DMS153 treated with DMSO at 0.1 percent for 48 hours (cell line): ENCODE results near the gene ZDHHC14.
"Not testable (repeated sequence)": the region's sequence is repeated elsewhere in the genome, so short reads cannot be mapped to it uniquely, and the experiment has no call there.

Source experiments
- DNase-seq: peaks from one replicate; lab custom pipeline; 2025; ENCODE audit not compliant: unreplicated experiment; lab: John Stamatoyannopoulos, UW

The ZDHHC14 gene

GRCh38 chr6:157402996-157403685, 22.2 kb downstream of the ZDHHC14 start:
- DNase-seq, result no peak

DNA sequence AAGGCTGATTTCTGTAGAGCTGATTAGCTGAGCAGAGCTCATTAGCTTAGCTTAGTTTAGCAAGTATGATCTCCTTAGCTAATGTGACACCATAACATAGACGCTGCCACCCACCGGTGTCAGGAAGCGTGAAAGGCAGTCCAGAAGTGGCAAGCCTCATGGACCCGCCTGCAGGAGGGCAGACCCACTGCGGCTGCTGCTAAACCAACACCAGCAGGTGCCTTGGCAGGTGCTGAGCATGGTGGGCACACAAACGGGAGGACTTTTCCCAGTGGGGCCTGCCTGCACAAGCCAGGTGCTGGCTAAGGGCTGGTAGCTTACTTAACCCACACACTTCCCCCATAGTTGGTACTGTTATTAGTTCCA, 22.7 kb downstream of the ZDHHC14 start:
- DNase-seq, result no peak

DNA sequence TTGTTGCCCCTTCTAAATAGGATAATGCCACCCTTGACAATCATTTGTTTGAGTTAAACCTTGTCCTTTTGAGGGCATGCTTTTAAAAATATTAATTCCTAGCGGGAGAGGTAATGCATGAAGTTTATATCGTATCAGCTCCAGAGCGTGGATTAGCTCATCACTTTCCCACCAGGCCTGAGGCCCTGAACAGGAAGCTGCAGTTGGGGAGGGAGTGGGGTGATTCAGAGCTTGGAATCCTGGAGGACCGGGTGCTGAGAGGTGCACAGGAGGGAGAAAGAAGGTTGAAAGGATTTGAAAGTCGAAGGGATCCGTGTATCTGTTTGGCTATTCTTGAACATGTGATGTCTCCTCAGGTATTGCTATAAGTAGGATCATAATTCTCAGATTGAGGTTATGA, 25.0 kb downstream of the ZDHHC14 start:
- no peak for DNase-seq

DNA sequence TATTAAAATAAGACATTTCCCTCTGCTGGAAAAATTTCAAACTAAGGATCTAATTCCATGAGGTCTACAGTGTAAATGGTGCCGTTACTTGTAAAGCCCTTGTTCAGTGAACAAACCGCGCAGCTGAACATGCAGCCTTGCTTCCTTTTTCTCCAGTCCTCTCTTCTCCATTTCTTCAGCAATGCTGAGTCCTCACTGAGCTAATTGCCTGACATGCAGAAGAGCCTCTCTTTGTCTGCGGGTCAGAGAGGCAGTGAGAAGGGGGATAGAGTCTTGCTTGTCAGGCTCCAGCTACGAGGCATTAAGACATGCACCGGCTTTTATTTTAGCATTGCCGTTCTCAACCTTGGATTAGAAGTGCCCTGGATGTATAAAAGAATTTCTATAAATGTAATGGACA, 25.7 kb downstream of the ZDHHC14 start:
- DNase-seq, result no peak

DNA sequence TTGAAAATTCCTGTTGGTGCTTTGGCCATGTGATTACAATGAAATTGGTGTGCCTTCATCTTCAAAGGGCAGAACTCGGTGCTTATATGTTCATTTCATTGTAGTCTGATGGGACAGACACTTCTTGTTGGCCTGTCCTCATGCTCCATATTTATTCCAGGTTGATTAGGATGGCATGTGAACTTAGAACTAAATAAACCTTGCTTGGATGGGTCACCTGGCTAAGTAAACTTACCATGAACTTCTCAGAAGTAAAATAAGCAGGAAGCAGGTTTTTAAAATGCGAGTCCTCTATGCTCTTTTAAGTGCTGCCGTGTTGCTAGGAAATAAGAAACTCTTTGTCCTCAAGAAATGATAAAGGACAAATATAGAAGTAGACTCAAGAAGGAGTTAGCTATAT, 26.7 kb downstream of the ZDHHC14 start:
- no peak for DNase-seq

DNA sequence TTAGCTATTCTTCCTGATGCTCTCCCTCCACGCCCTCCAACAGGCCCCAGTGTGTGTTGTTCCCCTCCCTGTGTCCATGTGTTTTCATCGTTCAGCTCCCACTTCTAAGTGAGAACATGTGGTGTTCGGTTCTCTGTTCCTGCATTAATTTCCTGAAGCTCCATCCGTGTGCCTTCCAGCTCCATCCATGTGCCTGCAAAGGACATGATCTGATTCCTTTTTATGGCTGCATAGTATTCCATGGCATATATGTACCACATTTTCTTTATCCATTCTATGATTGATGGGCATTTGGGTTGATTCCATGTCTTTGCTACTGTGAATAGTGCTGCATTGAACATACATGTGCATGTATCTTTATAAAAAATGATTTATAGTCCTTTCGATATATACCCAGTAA, 27.4 kb downstream of the ZDHHC14 start:
- DNase-seq, result not testable (repeated sequence)

GRCh38 chr6:157410045-157410444, 29.1 kb downstream of the ZDHHC14 start:
- no peak for DNase-seq

DNA sequence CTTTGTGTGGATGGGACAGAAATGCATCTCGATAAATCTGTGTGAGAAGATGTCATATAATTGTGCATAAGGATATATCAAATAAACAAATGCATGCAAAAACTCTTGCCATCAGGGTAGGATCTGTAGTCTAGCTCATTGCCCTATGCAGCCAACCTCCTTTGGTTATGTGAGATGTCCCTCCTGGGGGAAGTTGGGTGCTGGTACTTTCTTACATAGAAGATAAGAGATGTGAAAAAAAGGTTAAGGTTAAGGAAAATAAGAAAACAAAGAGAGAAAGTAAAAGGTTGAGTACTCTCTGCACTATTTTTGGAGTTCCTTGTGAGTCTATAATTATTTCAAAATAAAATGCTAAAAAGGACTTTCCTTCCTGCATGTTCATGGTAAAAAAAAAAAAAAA, 30.4 kb downstream of the ZDHHC14 start:
- DNase-seq, result no peak

GRCh38 chr6:157412791-157413190, 31.8 kb downstream of the ZDHHC14 start:
- DNase-seq, result no peak

- DNase-seq, result no peak
Measured at GRCh38 chr6:157420497-157420896, 39.5 kb downstream of the ZDHHC14 start.

DNA sequence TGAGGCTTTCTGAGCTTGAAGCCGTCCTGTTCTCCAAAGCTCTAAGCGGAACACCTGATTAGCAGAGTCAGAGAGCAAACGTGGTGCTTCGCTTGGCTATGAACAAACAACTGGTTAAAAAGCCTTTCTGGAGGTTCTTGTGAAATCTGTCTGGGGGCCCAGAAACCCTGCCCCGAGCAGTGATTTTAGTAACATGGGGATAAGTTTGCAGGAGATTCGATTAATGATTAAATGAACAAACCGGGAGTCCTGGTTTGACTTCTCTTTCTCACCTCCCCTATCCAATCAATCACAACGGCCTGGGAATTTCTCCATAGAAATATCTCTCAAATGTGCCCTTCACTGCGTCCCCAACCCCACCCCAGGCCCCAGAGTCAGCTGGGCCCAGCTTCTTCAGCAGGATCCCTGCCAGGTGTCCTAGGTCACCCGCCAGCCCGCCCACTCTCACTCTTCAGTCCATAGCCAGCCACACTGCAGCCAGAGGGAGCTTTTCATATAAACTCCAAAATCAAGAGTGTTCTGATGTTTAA, 43.6 kb downstream of the ZDHHC14 start:
- DNase-seq, result no peak

- no peak for DNase-seq
Measured at GRCh38 chr6:157427969-157428368, 47.0 kb downstream of the ZDHHC14 start.

DNA sequence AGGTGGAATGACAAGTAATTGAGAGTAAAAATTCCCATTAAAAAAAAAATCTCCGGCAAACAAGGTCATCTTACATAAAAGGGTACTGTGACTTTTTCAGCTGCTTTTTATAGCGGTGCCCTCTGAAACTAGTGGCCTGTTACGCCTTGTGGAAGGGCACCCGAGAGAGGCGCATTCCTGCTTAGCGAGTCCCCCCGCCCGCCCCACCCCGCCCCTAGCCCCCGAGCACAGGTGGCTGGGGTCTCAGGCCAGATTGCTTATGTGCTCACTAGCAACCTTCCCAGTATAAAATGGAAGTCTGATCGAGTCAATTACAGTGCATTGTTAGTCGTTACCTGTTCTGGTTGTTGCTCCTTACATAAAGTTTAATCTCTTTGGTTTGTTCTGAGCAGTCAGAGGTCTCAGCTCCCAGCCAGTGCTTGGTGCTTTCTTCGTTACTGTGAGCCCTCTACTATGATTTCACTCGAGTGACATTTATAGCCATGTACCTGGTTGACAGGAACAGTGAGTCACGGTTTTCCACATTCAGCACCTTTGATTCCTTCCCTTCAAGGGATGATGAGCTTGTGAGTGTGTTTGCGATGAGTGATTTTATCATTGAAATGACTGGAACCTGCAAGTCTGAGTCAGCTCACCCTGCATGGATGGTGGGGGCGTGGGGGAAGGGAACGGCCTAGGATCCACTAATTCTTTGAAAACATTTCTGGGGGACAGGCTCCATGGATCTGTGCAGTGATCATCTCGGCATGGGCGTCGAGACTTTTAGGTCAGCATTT, 47.6 kb downstream of the ZDHHC14 start:
- no peak for DNase-seq

- DNase-seq, result no peak
Measured at GRCh38 chr6:157429248-157429647, 48.3 kb downstream of the ZDHHC14 start.

DNA sequence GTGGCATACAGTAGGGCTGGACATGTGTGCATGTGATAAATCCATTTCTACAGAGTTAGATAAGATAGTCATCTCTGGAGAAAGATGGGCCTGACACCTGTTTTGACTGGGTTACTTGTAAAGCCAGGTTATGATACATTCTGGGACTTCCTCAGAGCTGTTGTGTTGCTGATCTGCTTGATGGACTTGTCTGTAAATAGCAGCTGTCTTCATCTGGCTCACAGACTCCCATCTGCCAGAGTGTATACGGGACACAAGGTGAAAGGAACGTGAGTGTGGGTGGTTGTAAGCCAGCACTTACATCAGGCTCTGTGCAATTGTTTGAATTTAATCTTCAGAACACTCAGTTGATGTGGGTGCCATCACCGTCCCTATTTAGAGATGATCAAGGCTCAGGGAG, 49.8 kb downstream of the ZDHHC14 start:
- no peak for DNase-seq

GRCh38 chr6:157432231-157432891, 51.4 kb downstream of the ZDHHC14 start:
- no peak for DNase-seq

- DNase-seq, result no peak
Measured at GRCh38 chr6:157432892-157433265, 51.9 kb downstream of the ZDHHC14 start.

DNA sequence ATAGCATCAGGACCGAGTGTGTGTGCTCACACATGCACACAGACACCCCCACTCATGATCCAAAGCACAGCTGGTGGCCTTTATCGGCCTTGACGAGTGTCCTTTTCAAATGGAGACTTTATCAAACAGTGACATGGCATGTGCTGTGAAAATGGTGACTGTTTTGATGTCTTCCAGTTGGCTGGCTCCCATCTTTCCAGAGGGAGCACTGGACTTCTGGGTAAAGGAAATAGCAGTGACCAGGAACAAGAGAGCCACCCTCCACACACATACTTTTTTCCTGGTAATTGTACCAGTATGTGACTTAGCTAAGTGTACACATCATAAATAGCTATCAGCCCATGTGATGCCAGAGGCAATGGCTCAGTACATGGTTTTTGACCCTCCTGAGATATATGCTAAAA, 52.7 kb downstream of the ZDHHC14 start:
- no peak for DNase-seq

GRCh38 chr6:157434349-157435033, 53.5 kb downstream of the ZDHHC14 start:
- no peak for DNase-seq

GRCh38 chr6:157436219-157436943, 55.4 kb downstream of the ZDHHC14 start:
- no peak for DNase-seq

GRCh38 chr6:157436944-157437336, 56.0 kb downstream of the ZDHHC14 start:
- no peak for DNase-seq
